ENCODE measurements around the gene H6PD.

Gene H6PD

GRCh38 chr1:9300573-9300972 is 66.0 kb downstream of the H6PD start:
- no peak for DNase-seq

GRCh38 chr1:9302745-9303524 is 68.4 kb downstream of the H6PD start:
- no peak for DNase-seq

- DNase-seq, result no peak
These were observed 69.3 kb downstream of the H6PD start for GRCh38 chr1:9303916-9304315.

- no peak for DNase-seq
These were observed 70.6 kb downstream of the H6PD start for GRCh38 chr1:9305216-9305615.

- DNase-seq, result no peak
These were observed 71.4 kb downstream of the H6PD start for GRCh38 chr1:9306006-9306405.

- DNase-seq, result no peak
These were observed 72.7 kb downstream of the H6PD start for GRCh38 chr1:9307303-9307702.

GRCh38 chr1:9308236-9308785 is 73.7 kb downstream of the H6PD start:
- no peak for DNase-seq

- no peak for DNase-seq
These were observed 74.5 kb downstream of the H6PD start for GRCh38 chr1:9309080-9309479.

GRCh38 chr1:9309991-9310390 is 75.4 kb downstream of the H6PD start:
- DNase-seq, result no peak

- DNase-seq, result no peak
These were observed 76.5 kb downstream of the H6PD start for GRCh38 chr1:9311029-9311428.

GRCh38 chr1:9311479-9311878 is 76.9 kb downstream of the H6PD start:
- no peak for DNase-seq

- no peak for DNase-seq
These were observed 77.7 kb downstream of the H6PD start for GRCh38 chr1:9312168-9312720.

GRCh38 chr1:9313576-9313975 is 79.0 kb downstream of the H6PD start:
- DNase-seq, result no peak

GRCh38 chr1:9314111-9314510 is 79.5 kb downstream of the H6PD start:
- no peak for DNase-seq

- no peak for DNase-seq
These were observed 80.3 kb downstream of the H6PD start for GRCh38 chr1:9314711-9315379.

GRCh38 chr1:9315411-9316079 is 81.0 kb downstream of the H6PD start:
- DNase-seq, result no peak

GRCh38 chr1:9316080-9316444 is 81.5 kb downstream of the H6PD start:
- DNase-seq, result no peak

GRCh38 chr1:9316512-9316911 is 81.9 kb downstream of the H6PD start:
- no peak for DNase-seq

- no peak for DNase-seq
These were observed 82.5 kb downstream of the H6PD start for GRCh38 chr1:9317072-9317471.

- no peak for DNase-seq
These were observed 83.2 kb downstream of the H6PD start for GRCh38 chr1:9317591-9318417.

- DNase-seq, result no peak
These were observed 84.7 kb downstream of the H6PD start for GRCh38 chr1:9319208-9319788.

Measured in central memory CD4-positive, alpha-beta T cell (primary cell).